HepG2 (cell line): ENCODE results near the gene OGA. TPM values are rescaled to one million over a fixed set of nuclear protein-coding genes. Genes with fewer than 3 reads are reported as not detected.
A peak's percentile ranks its signal among the peaks of the same experiment; 100 is the strongest.

ENCODE experiments used
- ATAD3A ChIP-seq: sonication (generic); formaldehyde crosslinking; IDR thresholded peaks from 2 replicates; pipeline ENCODE4 v1.4.0; 2020; ENCODE audit warnings: missing genetic modification reagents
- CAMTA2 ChIP-seq: sonication (generic); formaldehyde crosslinking; IDR thresholded peaks from 2 replicates; pipeline ENCODE4 v1.4.0; 2020; ENCODE audit warnings: mild to moderate bottlenecking, missing genetic modification reagents, borderline replicate concordance
- DPF2 ChIP-seq: sonication (generic); formaldehyde crosslinking; IDR thresholded peaks from 2 replicates; pipeline ENCODE4 v1.4.0; 2020; ENCODE audit warnings: mild to moderate bottlenecking, low read depth, missing genetic modification reagents, borderline replicate concordance
- E2F5 ChIP-seq: sonication (generic); formaldehyde crosslinking; conservative IDR thresholded peaks from 2 replicates; pipeline ENCODE4 v1.4.0; 2020; ENCODE audit warnings: missing genetic modification reagents
- HMGXB4 ChIP-seq, 2 experiments: sonication (generic) in 1 of 2; formaldehyde crosslinking in 1 of 2; IDR thresholded peaks; 2 replicates each; pipeline versions ENCODE4 v1.4.0 to v1.6.1; 2018 to 2020; ENCODE audit warnings: missing genetic modification reagents in 2 of 2, borderline replicate concordance in 1 of 2, low read depth in 1 of 2, mild to moderate bottlenecking in 1 of 2, missing biosample characterization in 1 of 2
- JDP2 ChIP-seq: sonication (generic); formaldehyde crosslinking; IDR thresholded peaks from 2 replicates; pipeline ENCODE4 v1.8.1; 2022; ENCODE audit warnings: missing genetic modification reagents, borderline replicate concordance
- KDM4B ChIP-seq: sonication (generic); formaldehyde crosslinking; IDR thresholded peaks from 2 replicates; pipeline ENCODE4 v1.4.0; 2020; ENCODE audit warnings: missing genetic modification reagents
- MLLT10 ChIP-seq: sonication (generic); formaldehyde crosslinking; IDR thresholded peaks from 2 replicates; pipeline ENCODE4 v1.4.0; 2020; ENCODE audit warnings: missing genetic modification reagents
- PAXIP1 ChIP-seq: sonication (generic); formaldehyde crosslinking; conservative IDR thresholded peaks from 2 replicates; pipeline ENCODE4 v1.4.0; 2020; ENCODE audit warnings: mild to moderate bottlenecking, missing genetic modification reagents, moderate library complexity
- PCBP1 ChIP-seq: fragments of 200-400 bp; formaldehyde crosslinking; IDR thresholded peaks from 2 replicates; pipeline ENCODE4 v1.6.1; 2017; ENCODE audit warnings: mild to moderate bottlenecking, low read depth, low read length, borderline replicate concordance
- PTBP1 ChIP-seq: fragments of 200-400 bp; formaldehyde crosslinking; IDR thresholded peaks from 2 replicates; pipeline ENCODE4 v1.6.1; 2018; ENCODE audit warnings: low read length, low read depth; ENCODE audit not compliant: poor library complexity, severe bottlenecking
- RAD21 ChIP-seq: fragments of 450-650 bp; formaldehyde crosslinking; IDR thresholded peaks from 2 replicates; pipeline ENCODE4 v1.5.0; 2020; ENCODE audit warnings: mild to moderate bottlenecking
- RFX1 ChIP-seq: fragments of 450-650 bp; IDR thresholded peaks from 2 replicates; pipeline ENCODE4 v1.6.1; 2017
- SMAD3 ChIP-seq: sonication (generic); formaldehyde crosslinking; IDR thresholded peaks from 2 replicates; pipeline ENCODE4 v1.4.0; 2020; ENCODE audit warnings: missing genetic modification reagents
- SPEN ChIP-seq: sonication (generic); formaldehyde crosslinking; IDR thresholded peaks from 2 replicates; pipeline ENCODE4 v1.5.1; 2020; ENCODE audit warnings: low read depth, mild to moderate bottlenecking, missing genetic modification reagents
- YEATS4 ChIP-seq: sonication (generic); formaldehyde crosslinking; IDR thresholded peaks from 2 replicates; pipeline ENCODE4 v1.4.0; 2020; ENCODE audit warnings: missing genetic modification reagents, borderline replicate concordance
- ZGPAT ChIP-seq: IDR thresholded peaks from 2 replicates; pipeline ENCODE4 v1.6.1; 2016; ENCODE audit warnings: mild to moderate bottlenecking
- ZNF235 ChIP-seq: sonication (generic); formaldehyde crosslinking; IDR thresholded peaks from 2 replicates; pipeline ENCODE4 v1.8.1; 2023; ENCODE audit warnings: mild to moderate bottlenecking, missing genetic modification reagents, borderline replicate concordance
- ZNF468 ChIP-seq: sonication (generic); formaldehyde crosslinking; IDR thresholded peaks from 2 replicates; pipeline ENCODE4 v1.8.0; 2022; ENCODE audit warnings: mild to moderate bottlenecking, moderate library complexity, missing genetic modification reagents
- ZNF773 ChIP-seq: sonication (generic); formaldehyde crosslinking; IDR thresholded peaks from 2 replicates; pipeline ENCODE4 v1.4.0; 2020; ENCODE audit warnings: missing genetic modification reagents, borderline replicate concordance
- ZZZ3 ChIP-seq: sonication (generic); formaldehyde crosslinking; IDR thresholded peaks from 2 replicates; pipeline ENCODE4 v1.4.0; 2020; ENCODE audit warnings: missing genetic modification reagents, mild to moderate bottlenecking, borderline replicate concordance
- polyA plus RNA-seq, 8 experiments: library from polyadenylated mRNA; depleted of rRNA in 3 of 8; stranded (reverse) in 7 of 8; unstranded in 1 of 8; fragments of >200 nt; fragmentation: Illumina TruSeq in 4 of 8; extraction: Trizol in 4 of 8; gene quantifications; 2 replicates each; pipeline versions ENCODE4 v1.2.1 to v1.2.3, GENCODE V29; 2011 to 2016; ENCODE audit warnings: low read depth in 4 of 8, missing spikeins in 1 of 8, mixed read lengths in 1 of 8; ENCODE audit not compliant: insufficient read depth in 1 of 8
- total RNA-seq, 5 experiments: library from RNA; depleted of rRNA; stranded (reverse); fragments of >200 nt; fragmentation: Illumina TruSeq; extraction: Trizol; gene quantifications; 2 replicates each; pipeline ENCODE4 v1.2.3, GENCODE V29; 2016; ENCODE audit warnings: low read depth in 1 of 5

OGA gene
- total and polyA plus RNA-seq, 2 of the 13 experiments (the other 11 are each of a cell fraction or from before 2014, with no cell fraction given) = 33.2 to 39.8 TPM

- TF ChIP-seq HMGXB4 (CRISPR knock-in tag; IDR thresholded peaks at IDR 0.05; ENCODE audit: borderline replicate concordance in 1 of 2, low read depth in 1 of 2) (peak in 1 of 2 experiments; percentile 54; a peak in 2 of 4 replicates), ZZZ3 (CRISPR knock-in tag) (no peak), RFX1 (no peak), ZNF468 (CRISPR knock-in tag) (no peak), ZGPAT (CRISPR knock-in tag) (peak; percentile 57; the same call in 1 of the 2 replicates), PTBP1 (no peak), JDP2 (CRISPR knock-in tag) (no peak), ZNF773 (CRISPR knock-in tag) (no peak), SMAD3 (CRISPR knock-in tag) (0 out of 2 replicates have a peak, but pooled peaks have one; percentile 56), YEATS4 (CRISPR knock-in tag) (peak; percentile 67; the same call in 1 of the 2 replicates), RAD21 (CRISPR knock-in tag) (peak; percentile 4; the same call in 1 of the 2 replicates), ZNF235 (CRISPR knock-in tag) (no peak; the same call in 1 of the 2 replicates), MLLT10 (CRISPR knock-in tag) (no peak), PAXIP1 (CRISPR knock-in tag) (no peak), KDM4B (CRISPR knock-in tag) (no peak), E2F5 (CRISPR knock-in tag) (no peak), SPEN (CRISPR knock-in tag) (no peak), ATAD3A (no peak), PCBP1 (peak; percentile 87; the same call in 1 of the 2 replicates), DPF2 (CRISPR knock-in tag) (no peak), CAMTA2 (CRISPR knock-in tag) (no peak)
These were observed 35.2 kb downstream of the OGA start, which contains the start of gene NPM3 (continued) for GRCh38 chr10:101782811-101783735.
